Panc1 (cell line): Measurements from ENCODE around the gene FAM53A. TPM values are rescaled to one million over a fixed set of nuclear protein-coding genes. Genes with fewer than 3 reads are reported as not detected.

Experiments
- ATAC-seq: fragments of 200-7000 bp; cut with Tn5 transposase; 2 replicates; pipeline ENCODE4 v1.9.1; 2020; ENCODE audit warnings: mild to moderate bottlenecking, moderate library complexity
- BruUV-seq: library from RNA; stranded (reverse); fragments of 400-500 nt; replicated peaks from 2 replicates; lab custom pipeline; 2021; lab: Mats Ljungman, UMichigan
- CTCF ChIA-PET: fragments of 300-600 bp; sonication (Branson Sonifier 250); formaldehyde crosslinking; loops from one replicate; lab custom pipeline; 2022; ENCODE audit warnings: antibody characterized with exemption; lab: Charles Lee
- POLR2A ChIA-PET: fragments of 300-600 bp; sonication (Branson Sonifier 250); formaldehyde crosslinking; loops from one replicate; lab custom pipeline; 2022; ENCODE audit warnings: antibody characterized with exemption; lab: Charles Lee
- DNase-seq: peaks from one replicate; pipeline ENCODE4 v3.0.0-alpha.2; 2010; ENCODE audit warnings: low read depth, low spot score
- H3K27ac ChIP-seq: 2 replicates; pipeline ENCODE4 v1.5.1; 2011; ENCODE audit warnings: mild to moderate bottlenecking, low read length, inconsistent platforms
- H3K27me3 ChIP-seq: fragments of 200-500 bp; sonication (Bioruptor generic); 2 replicates; pipeline ENCODE4 v1.6.0; 2014; ENCODE audit warnings: low read length, inconsistent platforms; ENCODE audit not compliant: control insufficient read depth, insufficient read depth
- H3K36me3 ChIP-seq: fragments of 200-500 bp; sonication (Bioruptor generic); 2 replicates; pipeline ENCODE4 v1.5.1; 2014; ENCODE audit warnings: inconsistent platforms, mild to moderate bottlenecking, low read length, moderate library complexity; ENCODE audit not compliant: control insufficient read depth, insufficient read depth
- H3K4me1 ChIP-seq: 2 replicates; pipeline ENCODE4 v1.5.1; 2011; ENCODE audit warnings: inconsistent platforms, mild to moderate bottlenecking, low read length, moderate library complexity; ENCODE audit not compliant: control insufficient read depth, insufficient read depth
- H3K4me3 ChIP-seq, 2 experiments: 2 replicates each; pipeline ENCODE4 v1.5.1; 2011 to 2012; ENCODE audit warnings: low read depth in 2 of 2, low read length in 2 of 2, mild to moderate bottlenecking in 2 of 2, inconsistent platforms in 1 of 2, moderate library complexity in 1 of 2
- H3K9me3 ChIP-seq: fragments of 200-500 bp; sonication (Bioruptor generic); 2 replicates; pipeline ENCODE4 v1.5.1; 2014; ENCODE audit warnings: low read depth, mild to moderate bottlenecking, inconsistent platforms, low read length, moderate library complexity; ENCODE audit not compliant: control insufficient read depth, insufficient read depth
- CTCF ChIP-seq: fragments of 450-650 bp; IDR thresholded peaks from 2 replicates; pipeline ENCODE4 v1.5.1; 2017; ENCODE audit warnings: mild to moderate bottlenecking
- POLR2AphosphoS5 ChIP-seq: IDR thresholded peaks from 2 replicates; pipeline ENCODE4 v1.6.1; 2012; ENCODE audit warnings: mild to moderate bottlenecking, low read depth, low read length, moderate library complexity
- REST ChIP-seq, 2 experiments: IDR thresholded peaks; 2 replicates each; pipeline ENCODE4 v1.6.1; 2011 to 2012; ENCODE audit warnings: low read depth in 2 of 2, control low read depth in 1 of 2, low read length in 1 of 2, mild to moderate bottlenecking in 1 of 2, moderate library complexity in 1 of 2; ENCODE audit not compliant: insufficient read depth in 1 of 2
- SIN3A ChIP-seq: IDR thresholded peaks from 2 replicates; pipeline ENCODE4 v1.6.1; 2012; ENCODE audit warnings: low read depth, mild to moderate bottlenecking, low read length, moderate library complexity, borderline replicate concordance; ENCODE audit not compliant: insufficient read depth
- TCF7L2 ChIP-seq: IDR thresholded peaks from 2 replicates; pipeline ENCODE4 v1.6.1; 2011; ENCODE audit warnings: mild to moderate bottlenecking, low read depth, low read length, inconsistent platforms
- in situ Hi-C: cut with HindIII; loops from 2 replicates; pipeline ENCODE4 v1.10.0; 2016; ENCODE audit warnings: low sequenced_read_pairs, low pct_unique_long_range_greater_than_20kb
- intact Hi-C: fragments of 100-400 bp; cut with micrococcal nuclease; formaldehyde crosslinking; loops from one replicate; pipeline ENCODE4 v1.10.0; 2022; ENCODE audit not compliant: unreplicated experiment
- total RNA-seq: library from RNA; stranded (reverse); gene quantifications from one replicate; pipeline ENCODE4 v1.2.1, GENCODE V29; 2021; ENCODE audit not compliant: unreplicated experiment

Gene FAM53A
- total RNA-seq, 1 experiment from 2014 or later, result 7.0 TPM

DNA sequence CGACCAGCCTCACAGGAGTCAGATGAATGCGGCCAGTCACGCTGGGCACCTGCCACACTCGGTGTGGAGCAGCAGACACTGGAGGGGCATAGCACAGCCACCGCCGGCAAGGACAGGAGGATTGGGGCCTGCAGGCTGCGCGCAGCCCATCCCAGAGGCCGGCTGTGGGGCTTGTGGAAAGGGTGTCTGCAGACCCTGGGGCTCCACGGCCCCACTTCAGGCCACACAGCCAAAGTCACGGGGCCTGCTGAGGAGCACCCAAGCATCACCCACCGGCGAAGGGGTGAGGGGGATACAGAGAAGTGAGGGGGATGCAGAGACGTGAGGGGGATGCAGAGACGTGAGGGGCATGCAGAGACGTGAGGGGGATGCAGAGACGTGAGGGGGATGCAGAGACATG is 70.1 kb downstream of the FAM53A start:
- Histone ChIP-seq H3K27me3 (no peaks in the 10 kb centered on the region), H3K36me3 (no peaks in the 10 kb centered on the region), H3K4me1 (no peaks in the 10 kb centered on the region), H3K27ac (no peak overlapping the region), H3K9me3 (no peaks in the 10 kb centered on the region), H3K4me3 (no peak overlapping the region)
- DNase-seq (no peak), ATAC-seq (no peak)
- TF ChIP-seq REST (IDR thresholded peaks at IDR 0.05; ENCODE audit: insufficient read depth in 1 of 2, low read depth in 2 of 2, low read length in 1 of 2), result no peak
- TF ChIP-seq TCF7L2, result no peak
- TF ChIP-seq POLR2AphosphoS5, result no peak
- TF ChIP-seq CTCF, result no peak
- no peak for TF ChIP-seq SIN3A
- CTCF ChIA-PET, result no interaction called here
- intact Hi-C loops (no loop called here), in situ Hi-C loops (no loop called here)
- POLR2A ChIA-PET, result no interaction called here
- BruUV-seq, result no TSS peak

DNA sequence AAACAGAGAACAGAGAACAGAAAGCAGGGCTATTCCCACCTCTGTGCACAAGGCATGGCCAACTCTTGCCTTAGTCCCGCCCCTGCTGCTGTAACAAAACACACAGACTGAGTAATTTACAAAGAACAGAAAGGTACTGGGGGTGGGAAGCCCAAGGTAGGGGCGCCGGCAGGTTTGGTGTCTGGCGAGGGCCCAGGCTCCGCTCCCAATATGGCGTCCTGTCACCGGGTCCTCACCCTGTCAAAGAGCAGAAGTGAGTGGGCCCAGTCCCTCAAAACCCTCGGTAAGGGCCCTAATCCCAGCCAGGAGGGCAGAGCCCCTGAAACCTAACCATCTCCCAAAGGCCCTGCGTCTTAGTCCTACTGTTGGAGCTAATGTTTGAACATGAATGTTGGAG is 71.0 kb downstream of the FAM53A start:
- no peaks in the 10 kb centered on the region for H3K4me1 ChIP-seq
- TF ChIP-seq POLR2AphosphoS5, result no peak
- TF ChIP-seq REST (IDR thresholded peaks at IDR 0.05; ENCODE audit: insufficient read depth in 1 of 2, low read depth in 2 of 2, low read length in 1 of 2), result no peak
- TF ChIP-seq TCF7L2, result no peak
- no peak for TF ChIP-seq SIN3A
- no peak for TF ChIP-seq CTCF
- no TSS peak for BruUV-seq
- in situ Hi-C loops, result no loop called here
- ATAC-seq (no peak), DNase-seq (no peak)
- no peak overlapping the region for H3K4me3 ChIP-seq
- no peaks in the 10 kb centered on the region for H3K27me3 ChIP-seq
- CTCF ChIA-PET, result no interaction called here
- no peak overlapping the region for H3K27ac ChIP-seq
- intact Hi-C loops, result no loop called here
- POLR2A ChIA-PET, result no interaction called here
- H3K36me3 ChIP-seq, result no peaks in the 10 kb centered on the region
- no peaks in the 10 kb centered on the region for H3K9me3 ChIP-seq
